ENCODE measurements around the gene NKD2. TPM values are rescaled to one million over a fixed set of nuclear protein-coding genes. Genes with fewer than 3 reads are reported as not detected.

The NKD2 gene
- total RNA-seq, 2 experiments from 2014 or later, result 0.38 TPM

DNA sequence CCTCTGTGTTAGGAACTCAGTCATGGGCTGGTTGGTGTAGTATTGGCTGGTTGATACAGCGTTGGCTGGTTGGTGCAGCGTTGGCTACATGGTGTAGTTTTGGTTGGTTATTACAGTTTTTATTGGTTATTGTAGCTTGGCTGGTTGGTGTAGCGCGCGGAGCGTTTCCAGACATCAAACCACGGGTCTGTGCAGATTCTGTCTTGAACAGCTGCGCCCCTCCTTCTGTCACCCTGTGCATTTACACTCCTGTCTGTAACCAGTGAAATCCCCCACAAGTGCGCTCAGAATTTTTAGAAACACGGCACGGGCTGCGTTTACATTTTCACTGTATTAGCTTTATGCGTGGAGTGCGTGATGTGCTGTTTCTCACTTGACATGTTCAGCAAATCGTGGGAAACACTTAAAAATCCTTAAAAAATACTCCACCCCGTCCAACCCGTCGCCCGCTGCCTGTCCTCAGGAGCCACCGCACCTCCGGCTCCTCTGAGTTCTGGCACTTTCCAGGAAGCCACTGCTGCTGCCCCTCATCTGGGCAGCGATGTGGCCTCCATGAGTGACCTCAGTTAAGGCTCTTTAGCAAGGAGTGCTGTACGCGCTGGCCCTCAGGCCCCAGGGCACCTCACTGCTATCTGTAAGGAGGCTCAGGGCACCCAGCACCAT, 20.8 kb downstream of the NKD2 start:
- CTCF ChIA-PET (ENCODE audit: unreplicated experiment), result no interaction called here

DNA sequence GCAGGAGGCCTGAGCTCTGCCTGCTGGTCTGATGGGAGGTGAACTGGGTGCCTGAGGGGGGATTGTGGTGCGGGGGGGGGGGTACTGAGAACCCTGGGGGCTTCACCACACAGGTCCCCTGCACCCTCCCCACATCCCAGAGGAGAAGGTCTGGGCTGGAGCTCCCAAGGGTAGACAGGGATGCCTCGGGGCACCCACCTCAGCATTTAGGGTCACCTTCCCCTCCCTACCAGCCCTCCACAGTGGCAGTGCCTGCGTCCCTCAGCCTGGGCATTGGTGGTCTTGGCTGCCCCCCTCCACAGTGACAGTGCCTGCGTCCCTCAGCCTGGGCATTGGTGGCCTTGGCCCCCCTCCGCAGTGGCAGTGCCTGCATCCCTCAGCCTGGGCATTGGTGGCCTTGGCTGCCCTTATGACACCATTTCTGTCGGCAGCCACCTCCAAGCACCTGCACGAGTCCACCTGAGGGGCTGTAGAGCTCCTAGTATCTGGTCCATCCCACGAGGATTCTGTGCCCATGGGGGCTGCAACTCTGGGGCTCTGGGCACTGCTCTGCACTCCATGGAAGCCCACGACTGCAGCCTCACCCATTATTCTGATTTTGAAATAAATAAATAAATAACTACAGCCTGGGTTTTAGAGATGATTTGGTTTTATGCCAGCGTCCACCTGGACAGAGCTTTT, 21.5 kb downstream of the NKD2 start:
- ChIA-PET POLR2A (no interaction called here), CTCF (ENCODE audit: unreplicated experiment) (no interaction called here)
- TF ChIP-seq EZH2phosphoT487 (IDR thresholded peaks at IDR 0.05; ENCODE audit: borderline replicate concordance, low read depth, low read length), result no peak
- TF ChIP-seq, protein P1, sequence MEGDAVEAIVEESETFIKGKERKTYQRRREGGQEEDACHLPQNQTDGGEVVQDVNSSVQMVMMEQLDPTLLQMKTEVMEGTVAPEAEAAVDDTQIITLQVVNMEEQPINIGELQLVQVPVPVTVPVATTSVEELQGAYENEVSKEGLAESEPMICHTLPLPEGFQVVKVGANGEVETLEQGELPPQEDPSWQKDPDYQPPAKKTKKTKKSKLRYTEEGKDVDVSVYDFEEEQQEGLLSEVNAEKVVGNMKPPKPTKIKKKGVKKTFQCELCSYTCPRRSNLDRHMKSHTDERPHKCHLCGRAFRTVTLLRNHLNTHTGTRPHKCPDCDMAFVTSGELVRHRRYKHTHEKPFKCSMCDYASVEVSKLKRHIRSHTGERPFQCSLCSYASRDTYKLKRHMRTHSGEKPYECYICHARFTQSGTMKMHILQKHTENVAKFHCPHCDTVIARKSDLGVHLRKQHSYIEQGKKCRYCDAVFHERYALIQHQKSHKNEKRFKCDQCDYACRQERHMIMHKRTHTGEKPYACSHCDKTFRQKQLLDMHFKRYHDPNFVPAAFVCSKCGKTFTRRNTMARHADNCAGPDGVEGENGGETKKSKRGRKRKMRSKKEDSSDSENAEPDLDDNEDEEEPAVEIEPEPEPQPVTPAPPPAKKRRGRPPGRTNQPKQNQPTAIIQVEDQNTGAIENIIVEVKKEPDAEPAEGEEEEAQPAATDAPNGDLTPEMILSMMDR (conservative IDR thresholded peaks at IDR 0.05; ENCODE audit: low read length), result no peak
- Histone ChIP-seq H3K9me2 (ENCODE audit: insufficient read depth, low read length) (no peaks in the 10 kb centered on the region), H3K27ac (ENCODE audit: low read depth, low read length, poor library complexity, severe bottlenecking) (no peak overlapping the region), H3K4me2 (ENCODE audit: low read length) (no peak overlapping the region), H3K4me1 (ENCODE audit: insufficient read depth, low read length, poor library complexity, severe bottlenecking) (no peaks in the 10 kb centered on the region), H4K20me1 (ENCODE audit: insufficient read depth, low read length) (no peaks in the 10 kb centered on the region), H2AFZ (ENCODE audit: low read length) (no peak overlapping the region), H3K79me2 (ENCODE audit: insufficient read depth, low read depth, low read length) (no peaks in the 10 kb centered on the region), H3K9me3 (ENCODE audit: low read length) (no peaks in the 10 kb centered on the region), H3K4me3 (ENCODE audit: low read depth, low read length, poor library complexity, severe bottlenecking) (no peak overlapping the region), H3K36me3 (ENCODE audit: insufficient read depth, low read length) (no peaks in the 10 kb centered on the region)
- DNase-seq (ENCODE audit: low spot score), result no peak
- no TSS peak for BruUV-seq (replicated peaks)
- intact Hi-C loops (cut with micrococcal nuclease; ENCODE audit: unreplicated experiment), result no loop called here

More for the DNA sequence above, 20.8 kb downstream of the NKD2 start:
- Histone ChIP-seq H2AFZ (ENCODE audit: low read length) (no peak overlapping the region), H3K4me3 (ENCODE audit: low read depth, low read length, poor library complexity, severe bottlenecking) (no peak overlapping the region), H4K20me1 (ENCODE audit: insufficient read depth, low read length) (no peaks in the 10 kb centered on the region), H3K9me3 (ENCODE audit: low read length) (no peaks in the 10 kb centered on the region), H3K27ac (ENCODE audit: low read depth, low read length, poor library complexity, severe bottlenecking) (no peak overlapping the region), H3K4me2 (ENCODE audit: low read length) (no peak overlapping the region), H3K36me3 (ENCODE audit: insufficient read depth, low read length) (no peaks in the 10 kb centered on the region), H3K4me1 (ENCODE audit: insufficient read depth, low read length, poor library complexity, severe bottlenecking) (no peaks in the 10 kb centered on the region), H3K9me2 (ENCODE audit: insufficient read depth, low read length) (no peaks in the 10 kb centered on the region), H3K79me2 (ENCODE audit: insufficient read depth, low read depth, low read length) (no peaks in the 10 kb centered on the region)
- intact Hi-C loops (cut with micrococcal nuclease; ENCODE audit: unreplicated experiment), result no loop called here
- POLR2A ChIA-PET, result no interaction called here
- no peak for TF ChIP-seq EZH2phosphoT487 (IDR thresholded peaks at IDR 0.05; ENCODE audit: borderline replicate concordance, low read depth, low read length)
- TF ChIP-seq, protein P1 (conservative IDR thresholded peaks at IDR 0.05; ENCODE audit: low read length), result no peak
- no TSS peak for BruUV-seq (replicated peaks)
- DNase-seq (ENCODE audit: low spot score), result no peak

DNA sequence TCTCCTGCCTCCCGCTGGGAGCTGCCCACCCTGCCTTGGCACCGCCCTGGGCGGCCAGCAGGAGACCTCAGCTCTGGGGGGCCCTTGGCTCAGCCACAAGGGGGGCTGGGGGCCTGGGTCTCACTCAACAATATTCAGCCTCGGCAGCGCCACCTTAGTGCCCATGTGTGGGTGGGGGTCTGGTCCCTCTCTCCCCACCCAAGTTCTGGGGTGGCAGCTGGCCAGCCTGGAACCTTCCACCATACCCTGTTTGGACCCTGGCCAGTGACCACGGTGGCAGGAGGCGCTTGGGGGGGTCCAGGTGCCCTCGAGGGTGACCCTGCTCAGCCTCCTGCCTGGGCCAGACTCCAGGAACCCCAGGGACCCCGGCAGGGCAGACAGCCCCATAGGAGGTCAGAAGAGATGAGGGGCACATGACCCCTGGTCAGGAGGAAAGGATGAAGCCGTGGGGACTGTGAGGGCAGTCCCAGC, 22.2 kb downstream of the NKD2 start:
- no peaks in the 10 kb centered on the region for H3K36me3 ChIP-seq (ENCODE audit: insufficient read depth, low read length)
- H3K4me1 ChIP-seq (ENCODE audit: insufficient read depth, low read length, poor library complexity, severe bottlenecking), result no peaks in the 10 kb centered on the region
- ChIA-PET POLR2A (no interaction called here), CTCF (ENCODE audit: unreplicated experiment) (no interaction called here)
- no peak overlapping the region for H2AFZ ChIP-seq (ENCODE audit: low read length)
- H3K27ac ChIP-seq (ENCODE audit: low read depth, low read length, poor library complexity, severe bottlenecking), result no peak overlapping the region
- BruUV-seq (replicated peaks), result no TSS peak
- H4K20me1 ChIP-seq (ENCODE audit: insufficient read depth, low read length), result no peaks in the 10 kb centered on the region
- intact Hi-C loops (cut with micrococcal nuclease; ENCODE audit: unreplicated experiment), result no loop called here
- no peaks in the 10 kb centered on the region for H3K9me3 ChIP-seq (ENCODE audit: low read length)
- H3K79me2 ChIP-seq (ENCODE audit: insufficient read depth, low read depth, low read length), result no peaks in the 10 kb centered on the region
- no peak overlapping the region for H3K4me2 ChIP-seq (ENCODE audit: low read length)
- H3K9me2 ChIP-seq (ENCODE audit: insufficient read depth, low read length), result no peaks in the 10 kb centered on the region
- TF ChIP-seq, protein P1 (conservative IDR thresholded peaks at IDR 0.05; ENCODE audit: low read length), result no peak
- no peak for TF ChIP-seq EZH2phosphoT487 (IDR thresholded peaks at IDR 0.05; ENCODE audit: borderline replicate concordance, low read depth, low read length)
- no peak for DNase-seq (ENCODE audit: low spot score)
- H3K4me3 ChIP-seq (ENCODE audit: low read depth, low read length, poor library complexity, severe bottlenecking), result no peak overlapping the region

Data from OCI-LY7 (cell line).